Measurements from ENCODE around the gene SPDYC.
A peak's percentile ranks its signal among the peaks of the same experiment; 100 is the strongest.

The SPDYC gene

DNA sequence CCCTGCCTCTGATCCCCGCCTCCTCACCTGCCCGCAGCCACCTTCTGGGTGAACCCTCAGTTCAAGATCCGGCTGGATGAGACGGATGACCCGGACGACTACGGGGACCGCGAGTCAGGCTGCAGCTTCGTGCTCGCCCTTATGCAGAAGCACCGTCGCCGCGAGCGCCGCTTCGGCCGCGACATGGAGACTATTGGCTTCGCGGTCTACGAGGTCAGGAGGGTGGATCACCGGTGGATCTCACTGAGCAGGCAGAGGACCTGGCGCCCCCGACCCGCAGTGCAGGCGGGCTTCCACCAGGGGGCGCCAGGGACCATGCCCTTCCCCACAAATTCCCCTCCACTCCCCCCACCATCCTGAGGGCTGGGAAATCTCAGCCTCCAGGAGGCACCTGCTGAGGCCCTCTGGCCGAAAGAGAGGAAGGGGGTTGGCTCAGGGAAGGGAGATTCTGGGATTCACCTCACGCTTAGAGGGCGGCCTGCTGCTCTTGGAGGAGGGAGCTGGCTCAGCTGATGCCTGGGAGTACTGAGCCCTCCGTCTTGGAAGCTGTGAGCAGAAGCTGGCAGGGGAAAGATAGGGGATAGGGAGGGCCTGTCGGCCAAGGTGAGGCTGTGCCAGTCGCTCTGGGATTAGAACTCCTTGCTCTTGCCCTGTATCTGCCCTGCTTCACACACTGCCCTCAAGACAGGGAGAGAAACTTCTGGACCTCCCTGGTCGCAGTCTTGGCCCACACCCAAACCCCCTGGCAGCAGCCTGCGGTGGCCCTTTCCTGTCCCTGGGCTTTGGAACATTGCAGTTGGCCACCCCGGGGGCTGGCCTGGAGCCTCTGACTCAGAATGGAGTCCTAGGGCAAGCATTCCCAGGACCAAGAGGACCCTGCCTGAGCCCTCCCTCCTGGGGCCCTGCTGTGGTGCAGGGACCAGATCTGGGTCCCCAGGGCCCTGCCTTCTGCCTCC is 34.9 kb downstream of the SPDYC start:
- no peak for DNase-seq (ENCODE audit: low read depth)
- no peak overlapping the region for H3K4me3 ChIP-seq (ENCODE audit: low read depth, low read length)
- TF ChIP-seq CTCF (IDR thresholded peaks at IDR 0.05; ENCODE audit: low read depth, low read length, missing control alignments), result peak; percentile 93
- in situ Hi-C loops (cut with HindIII; ENCODE audit: low sequenced_read_pairs), result no loop called here

DNA sequence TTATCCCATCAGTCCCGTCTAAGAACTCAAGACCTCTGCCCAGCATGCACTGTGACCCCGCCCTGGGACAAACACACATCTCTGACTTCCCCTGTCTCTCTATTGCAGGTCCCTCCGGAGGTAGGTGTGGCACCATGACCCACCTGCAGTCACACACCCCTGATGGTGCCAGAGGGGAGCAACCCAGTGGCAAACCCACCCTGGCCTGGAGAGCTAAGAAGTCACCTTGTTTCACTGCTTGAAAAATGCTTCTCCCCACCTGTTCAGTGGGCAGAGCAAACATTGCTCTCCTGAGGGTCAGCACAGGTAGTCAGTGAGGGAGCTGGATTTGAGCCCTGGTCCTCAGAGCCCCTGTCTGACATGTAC is 35.6 kb downstream of the SPDYC start:
- DNase-seq (ENCODE audit: low read depth), result no peak
- H3K4me3 ChIP-seq (ENCODE audit: low read depth, low read length), result no peak overlapping the region
- in situ Hi-C loops (cut with HindIII; ENCODE audit: low sequenced_read_pairs), result no loop called here
- TF ChIP-seq CTCF (IDR thresholded peaks at IDR 0.05; ENCODE audit: low read depth, low read length, missing control alignments), result no peak

DNA sequence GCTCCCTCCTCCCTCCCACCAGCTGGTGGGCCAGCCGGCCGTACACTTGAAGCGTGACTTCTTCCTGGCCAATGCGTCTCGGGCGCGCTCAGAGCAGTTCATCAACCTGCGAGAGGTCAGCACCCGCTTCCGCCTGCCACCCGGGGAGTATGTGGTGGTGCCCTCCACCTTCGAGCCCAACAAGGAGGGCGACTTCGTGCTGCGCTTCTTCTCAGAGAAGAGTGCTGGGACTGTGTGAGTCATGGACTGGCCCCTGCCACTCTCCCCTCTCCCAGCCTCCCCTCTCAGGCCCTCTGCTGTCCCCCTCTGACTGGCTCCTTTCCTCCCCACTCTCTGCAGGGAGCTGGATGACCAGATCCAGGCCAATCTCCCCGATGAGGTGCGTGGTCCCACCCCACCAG is 36.4 kb downstream of the SPDYC start:
- in situ Hi-C loops (cut with HindIII; ENCODE audit: low sequenced_read_pairs), result no loop called here
- no peak for DNase-seq (ENCODE audit: low read depth)
- no peak for TF ChIP-seq CTCF (IDR thresholded peaks at IDR 0.05; ENCODE audit: low read depth, low read length, missing control alignments)
- no peak overlapping the region for H3K4me3 ChIP-seq (ENCODE audit: low read depth, low read length)

DNA sequence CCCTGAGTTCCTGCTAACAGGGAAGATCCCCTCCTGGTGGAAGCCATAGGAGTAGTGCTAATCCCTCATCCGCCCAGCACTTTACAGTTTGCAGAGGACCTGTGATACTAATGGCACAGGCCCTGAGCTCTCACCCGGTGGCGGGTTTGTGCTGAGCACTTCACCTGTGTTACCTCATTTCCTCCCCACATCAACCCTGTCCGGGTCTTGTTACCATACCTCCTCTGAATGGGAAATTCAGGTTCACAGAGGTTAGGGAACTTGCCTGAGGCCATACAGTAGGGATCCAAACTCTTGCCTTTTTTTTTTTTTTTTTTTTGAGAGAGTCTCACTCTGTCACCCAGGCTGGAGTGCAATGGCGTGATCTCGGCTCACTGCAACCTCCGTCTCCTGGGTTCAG is 36.9 kb downstream of the SPDYC start:
- H3K4me3 ChIP-seq (ENCODE audit: low read depth, low read length), result no peak overlapping the region
- in situ Hi-C loops (cut with HindIII; ENCODE audit: low sequenced_read_pairs), result no loop called here
- DNase-seq (ENCODE audit: low read depth), result no peak
- TF ChIP-seq CTCF (IDR thresholded peaks at IDR 0.05; ENCODE audit: low read depth, low read length, missing control alignments), result no peak

DNA sequence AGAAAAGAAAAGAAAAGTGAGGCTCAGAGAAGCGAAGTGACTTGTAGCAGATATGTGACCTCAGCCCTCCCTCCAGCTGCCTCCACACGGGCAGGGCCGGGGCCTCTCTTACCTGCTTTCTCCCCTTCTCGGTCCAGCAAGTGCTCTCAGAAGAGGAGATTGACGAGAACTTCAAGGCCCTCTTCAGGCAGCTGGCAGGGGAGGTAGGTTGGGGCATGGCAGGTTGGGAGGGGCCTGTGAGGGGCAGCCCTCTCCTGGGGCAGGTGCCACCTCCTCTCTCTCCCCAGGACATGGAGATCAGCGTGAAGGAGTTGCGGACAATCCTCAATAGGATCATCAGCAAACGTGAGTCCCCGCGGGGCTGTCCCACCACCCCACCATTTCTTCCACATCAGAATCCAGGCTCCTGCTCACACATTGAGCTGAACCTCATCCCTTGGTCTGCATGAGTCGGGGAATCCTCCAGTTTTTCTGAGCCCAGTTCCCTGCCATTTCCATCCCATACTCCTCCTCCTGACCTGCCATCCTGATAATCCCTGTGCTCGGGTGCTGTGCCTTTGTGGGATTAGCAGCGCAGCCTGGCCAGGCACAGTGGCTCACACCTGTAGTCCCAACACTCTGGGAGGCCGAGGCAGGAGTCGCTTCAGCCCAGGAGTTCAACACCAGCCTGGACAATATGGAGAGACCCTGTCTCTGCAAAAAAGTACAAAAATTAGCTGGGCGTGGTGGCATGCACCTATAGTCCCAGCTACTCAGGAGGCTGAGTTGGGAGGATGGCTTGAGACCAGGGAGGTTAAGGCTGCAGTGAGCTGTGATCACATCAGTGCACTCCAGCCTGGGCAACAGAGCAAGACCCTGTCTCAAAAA is 38.1 kb downstream of the SPDYC start:
- no peak for TF ChIP-seq CTCF (IDR thresholded peaks at IDR 0.05; ENCODE audit: low read depth, low read length, missing control alignments)
- no peak for DNase-seq (ENCODE audit: low read depth)
- in situ Hi-C loops (cut with HindIII; ENCODE audit: low sequenced_read_pairs), result no loop called here
- no peak overlapping the region for H3K4me3 ChIP-seq (ENCODE audit: low read depth, low read length)

DNA sequence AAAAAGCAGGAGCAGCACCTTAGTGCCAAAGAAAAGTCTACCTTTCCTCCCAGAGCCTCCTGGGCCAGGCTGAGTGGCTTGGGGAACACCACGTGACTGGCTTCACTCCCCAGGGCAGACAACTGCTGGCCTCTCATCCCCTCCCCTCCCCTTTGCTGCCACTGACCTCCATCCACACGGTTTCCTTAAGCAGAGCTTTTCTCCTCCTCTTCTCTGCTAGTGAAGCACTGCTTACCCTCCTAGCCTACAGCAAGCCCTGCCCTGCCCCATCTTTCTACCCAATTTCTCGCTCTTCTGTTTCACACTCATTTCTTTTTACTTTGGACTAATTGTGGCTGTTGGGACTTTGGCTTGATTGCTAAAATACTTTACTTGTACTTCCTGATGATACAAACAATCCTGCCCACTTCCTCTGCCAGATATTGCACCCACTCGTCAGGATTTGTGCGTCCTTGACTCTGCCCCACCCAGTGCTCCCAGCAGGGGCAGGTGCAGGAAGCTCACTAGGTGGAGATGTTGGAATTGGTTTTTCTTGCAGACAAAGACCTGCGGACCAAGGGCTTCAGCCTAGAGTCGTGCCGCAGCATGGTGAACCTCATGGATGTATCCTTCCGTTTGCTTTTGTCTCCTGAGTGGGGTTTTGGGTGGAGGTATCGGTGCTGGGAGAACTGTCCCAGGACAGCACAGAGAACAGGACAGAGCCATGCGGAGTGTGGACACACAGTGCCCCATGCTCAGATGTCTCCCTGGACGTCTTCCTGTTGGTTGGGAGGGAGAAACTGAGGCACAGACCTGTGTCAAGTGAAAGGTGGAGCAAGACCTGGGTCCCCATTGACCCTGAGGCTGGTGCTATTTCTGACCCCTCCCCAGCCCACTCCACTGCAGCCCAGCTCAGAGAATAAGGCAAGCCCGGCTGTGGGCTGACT is 39.0 kb downstream of the SPDYC start:
- no peak for DNase-seq (ENCODE audit: low read depth)
- in situ Hi-C loops (cut with HindIII; ENCODE audit: low sequenced_read_pairs), result no loop called here
- H3K4me3 ChIP-seq (ENCODE audit: low read depth, low read length), result no peak overlapping the region
- TF ChIP-seq CTCF (IDR thresholded peaks at IDR 0.05; ENCODE audit: low read depth, low read length, missing control alignments), result no peak
